GM06990 (cell line): ENCODE results near the gene NFILZ.

Experiments used
- DNase-seq: peaks from one replicate; pipeline ENCODE4 v3.0.0-alpha.2; 2011; ENCODE audit not compliant: insufficient read length; ENCODE audit errors: extremely low read depth
- H3K27me3 ChIP-seq: replicated peaks from 2 replicates; pipeline ENCODE4 v1.6.0; 2011; ENCODE audit warnings: low read length; ENCODE audit not compliant: control insufficient read depth, insufficient read depth
- H3K36me3 ChIP-seq: 2 replicates; pipeline ENCODE4 v1.5.1; 2011; ENCODE audit warnings: low read length; ENCODE audit not compliant: control insufficient read depth, insufficient read depth
- H3K4me3 ChIP-seq: replicated peaks from 2 replicates; pipeline ENCODE4 v1.5.1; 2011; ENCODE audit warnings: low read depth, mild to moderate bottlenecking, control low read depth, low read length
- CTCF ChIP-seq: IDR thresholded peaks from 2 replicates; pipeline ENCODE4 v1.5.1; 2011; ENCODE audit warnings: low read length, control low read depth, mild to moderate bottlenecking, inconsistent platforms; ENCODE audit not compliant: insufficient read depth, poor library complexity, severe bottlenecking

Gene NFILZ

GRCh38 chr19:8641221-8641907, 10.9 kb downstream of the NFILZ start:
- no peak overlapping the region for H3K4me3 ChIP-seq
- H3K36me3 ChIP-seq = no peaks in the 10 kb centered on the region
- no peak for TF ChIP-seq CTCF
- no peaks in the 10 kb centered on the region; the same call in 1 of the 2 replicates for H3K27me3 ChIP-seq
- DNase-seq = no peak

GRCh38 chr19:8641908-8642547, 11.6 kb downstream of the NFILZ start:
- no peak for DNase-seq
- no peaks in the 10 kb centered on the region; the same call in 1 of the 2 replicates for H3K27me3 ChIP-seq

GRCh38 chr19:8642561-8642960, 12.1 kb downstream of the NFILZ start:
- Histone ChIP-seq H3K36me3 (no peaks in the 10 kb centered on the region), H3K4me3 (no peak overlapping the region), H3K27me3 (no peaks in the 10 kb centered on the region; the same call in 1 of the 2 replicates)
- DNase-seq = no peak
- TF ChIP-seq CTCF = no peak

More at GRCh38 chr19:8641908-8642547, 11.6 kb downstream of the NFILZ start:
- H3K36me3 ChIP-seq = no peaks in the 10 kb centered on the region
- no peak overlapping the region for H3K4me3 ChIP-seq
- peak; percentile 49 for TF ChIP-seq CTCF

- H3K27me3 ChIP-seq = no peaks in the 10 kb centered on the region; the same call in 1 of the 2 replicates
- no peak overlapping the region for H3K4me3 ChIP-seq
- no peak for DNase-seq
- no peaks in the 10 kb centered on the region for H3K36me3 ChIP-seq
- TF ChIP-seq CTCF = no peak
Observed at GRCh38 chr19:8643860-8644653, 13.6 kb downstream of the NFILZ start.

- no peak for DNase-seq
- Histone ChIP-seq H3K36me3 (no peaks in the 10 kb centered on the region), H3K4me3 (no peak overlapping the region), H3K27me3 (no peaks in the 10 kb centered on the region)
- TF ChIP-seq CTCF = no peak
Observed at GRCh38 chr19:8648240-8648639, 17.8 kb downstream of the NFILZ start.
